Naive thymus-derived CD4-positive, alpha-beta T cell (primary cell): ENCODE data around the gene SLC1A4. TPM values are rescaled to one million over a fixed set of nuclear protein-coding genes. Genes with fewer than 3 reads are reported as not detected.

Experiments used
- ATAC-seq: fragments of 150-1000 bp; cut with Tn5 transposase; 2 replicates; pipeline ENCODE4 v1.10.0; 2021; ENCODE audit warnings: mild to moderate bottlenecking, moderate library complexity
- CTCF ChIA-PET: fragments of 350-600 bp; sonication (Branson Sonifier 250); formaldehyde crosslinking; loops from one replicate; lab custom pipeline; 2021; ENCODE audit warnings: antibody characterized with exemption; lab: Charles Lee
- POLR2A ChIA-PET: fragments of 350-600 bp; sonication (Branson Sonifier 250); formaldehyde crosslinking; loops from one replicate; lab custom pipeline; 2021; ENCODE audit warnings: antibody characterized with exemption, inconsistent platforms; lab: Charles Lee
- DNase-seq, 9 donors: peaks; one replicate each; pipeline versions ENCODE4 v3.0.0 to v3.0.0-alpha.2; 2020 to 2022; ENCODE audit warnings: mixed read lengths in 1 of 9
- H3K27ac ChIP-seq: one replicate; pipeline ENCODE4 v1.7.0; 2013; ENCODE audit warnings: mild to moderate bottlenecking, low read depth, low read length, moderate library complexity
- H3K27me3 ChIP-seq, 2 donors: one replicate each; pipeline ENCODE4 v1.7.0; 2013; ENCODE audit warnings: low read length in 2 of 2, mild to moderate bottlenecking in 2 of 2, moderate library complexity in 2 of 2; ENCODE audit not compliant: control insufficient read depth in 2 of 2, insufficient read depth in 2 of 2
- H3K36me3 ChIP-seq, 3 experiments: 1 replicate in 2 of 3; 2 replicates in 1 of 3; pipeline ENCODE4 v1.7.0; 2013; ENCODE audit warnings: low read length in 3 of 3, mild to moderate bottlenecking in 3 of 3, moderate library complexity in 1 of 3; ENCODE audit not compliant: insufficient read depth in 3 of 3, control insufficient read depth in 2 of 3
- H3K4me1 ChIP-seq, 2 donors: one replicate each; pipeline ENCODE4 v1.7.0; 2013; ENCODE audit warnings: low read length in 2 of 2, mild to moderate bottlenecking in 2 of 2, moderate library complexity in 1 of 2; ENCODE audit not compliant: control insufficient read depth in 2 of 2, insufficient read depth in 2 of 2
- H3K4me3 ChIP-seq: 2 replicates; pipeline ENCODE4 v1.7.0; 2013; ENCODE audit warnings: mild to moderate bottlenecking, low read length
- H3K9me3 ChIP-seq, 3 experiments: 1 replicate in 2 of 3; 2 replicates in 1 of 3; pipeline ENCODE4 v1.7.0; 2013; ENCODE audit warnings: low read length in 3 of 3; ENCODE audit not compliant: control insufficient read depth in 2 of 3
- H3K27ac Mint-ChIP-seq, 9 donors: one replicate each; pipeline ENCODE4 v1.8.0; 2020 to 2022; ENCODE audit warnings: mixed read lengths in 9 of 9, mild to moderate bottlenecking in 8 of 9, moderate library complexity in 5 of 9, inconsistent platforms in 2 of 9
- H3K27me3 Mint-ChIP-seq, 5 donors: one replicate each; pipeline ENCODE4 v1.8.0; 2021 to 2022; ENCODE audit warnings: mixed read lengths in 5 of 5, mild to moderate bottlenecking in 1 of 5
- H3K36me3 Mint-ChIP-seq, 5 donors: one replicate each; pipeline ENCODE4 v1.8.0; 2020 to 2022; ENCODE audit warnings: mixed read lengths in 5 of 5, mild to moderate bottlenecking in 3 of 5, inconsistent platforms in 1 of 5
- H3K4me1 Mint-ChIP-seq, 7 donors: one replicate each; pipeline ENCODE4 v1.8.0; 2020 to 2022; ENCODE audit warnings: mixed read lengths in 7 of 7, mild to moderate bottlenecking in 3 of 7, inconsistent platforms in 1 of 7
- H3K4me3 Mint-ChIP-seq, 10 donors: one replicate each; pipeline ENCODE4 v1.8.0; 2020 to 2022; ENCODE audit warnings: mild to moderate bottlenecking in 10 of 10, mixed read lengths in 10 of 10, moderate library complexity in 6 of 10, inconsistent platforms in 2 of 10
- H3K9me3 Mint-ChIP-seq, 11 donors: one replicate each; pipeline ENCODE4 v1.8.0; 2020 to 2022; ENCODE audit warnings: mixed read lengths in 11 of 11, mild to moderate bottlenecking in 4 of 11, inconsistent platforms in 1 of 11, moderate library complexity in 1 of 11
- intact Hi-C, 2 donors: fragments of 100-400 bp; cut with micrococcal nuclease; formaldehyde crosslinking; loops; one replicate each; pipeline ENCODE4 v1.15.1; 2023
- polyA plus RNA-seq, 2 donors: library from polyadenylated mRNA; unstranded; fragments of 300-500 nt; fragmentation: Illumina TruSeq; gene quantifications; one replicate each; pipeline ENCODE4 v1.2.3, GENCODE V29; 2021
- total RNA-seq, 6 experiments: library from RNA in 5 of 6; stranded (reverse) in 5 of 6; gene quantifications; 1 replicate in 5 of 6; 2 replicates in 1 of 6; pipeline ENCODE4 v1.2.3 and lab custom pipeline; 2021 to 2026

Gene SLC1A4
- total and polyA plus RNA-seq, 7 experiments from 2014 or later = 0.33 to 34.5 (median 1.8) TPM; not detected in 1

- Histone ChIP-seq H3K27me3 (no peaks in the 10 kb centered on the region), H3K9me3 (no peaks in the 10 kb centered on the region), H3K4me3 (no peak overlapping the region), H3K4me1 (peaks cover 7 to 29% of the 10 kb centered on the region in 2 donors), H3K27ac (no peak overlapping the region), H3K36me3 (no peaks in the 10 kb centered on the region)
- H3K27me3 Mint-ChIP-seq = peaks cover 0 to 6% (median 0%) of the 10 kb centered on the region in 5 donors
- peak overlapping the region in 9 of 10 donors; percentile 37 to 93 (median 51) for H3K4me3 Mint-ChIP-seq
- ChIA-PET POLR2A (interaction anchor here (1.0 to 1.5 kb wide), 2 partner anchors 12 to 76 kb away, joined by 3 to 5 read pairs; no protein-coding TSS in a partner anchor), CTCF (interaction anchor here (0.8 to 1.7 kb wide), 2 partner anchors 11 to 136 kb away, joined by 3 to 8 read pairs; no protein-coding TSS in a partner anchor)
- DNase-seq (peak in 5 of 9 donors; percentile 26 to 50 (median 32)), ATAC-seq (peak; percentile 9)
- H3K27ac Mint-ChIP-seq = peak overlapping the region; percentile 7 to 77 (median 55)
- intact Hi-C loops = loop anchor here in 1 of 2 donors (1.0 to 10.0 kb wide), 3 partner anchors 136 to 728 kb away; no protein-coding TSS in a partner anchor
- peaks cover 0 to 1% (median 0%) of the 10 kb centered on the region in 11 donors for H3K9me3 Mint-ChIP-seq
- H3K36me3 Mint-ChIP-seq = peaks cover 0 to 20% (median 4%) of the 10 kb centered on the region in 5 donors
- H3K4me1 Mint-ChIP-seq = peaks cover 30 to 53% (median 43%) of the 10 kb centered on the region in 7 donors
Measured at GRCh38 chr2:65053199-65053598, 64.0 kb downstream of the SLC1A4 start.

GRCh38 chr2:65054749-65055421, 65.7 kb downstream of the SLC1A4 start:
- Histone ChIP-seq H3K27ac (peak overlapping the region; percentile 76), H3K4me3 (peak overlapping the region; percentile 54), H3K36me3 (no peaks in the 10 kb centered on the region), H3K4me1 (peaks cover 10 to 42% of the 10 kb centered on the region in 2 donors), H3K27me3 (no peaks in the 10 kb centered on the region), H3K9me3 (no peaks in the 10 kb centered on the region)
- peak overlapping the region; percentile 17 to 97 (median 87) for H3K27ac Mint-ChIP-seq
- no peaks in the 10 kb centered on the region for H3K9me3 Mint-ChIP-seq
- POLR2A ChIA-PET = interaction anchor here (0.6 to 5.6 kb wide), 10 partner anchors 12 to 287 kb away, joined by 3 to 51 read pairs (median 4); partner anchors contain the start of genes ACTR2, RAB1A and SLC1A4
- ATAC-seq (no peak), DNase-seq (no peak)
- H3K36me3 Mint-ChIP-seq = peaks cover 0 to 13% (median 0%) of the 10 kb centered on the region in 5 donors
- intact Hi-C loops = loop anchor here (5.0 to 10.0 kb wide), 7 partner anchors 288 to 1213 kb away; partner anchors contain the start of genes SERTAD2 (in 1 of the 2), SPRED2 (in 1 of the 2) and UGP2 (in 1 of the 2)
- peak overlapping the region; percentile 79 to 99 (median 94) for H3K4me3 Mint-ChIP-seq
- H3K27me3 Mint-ChIP-seq = peaks cover 0 to 6% (median 0%) of the 10 kb centered on the region in 5 donors
- CTCF ChIA-PET = interaction anchor here (0.5 to 2.1 kb wide), 4 partner anchors 15 to 953 kb away, joined by 3 to 8 read pairs (median 6); partner anchors contain the start of gene RAB1A
- H3K4me1 Mint-ChIP-seq = peaks cover 41 to 70% (median 53%) of the 10 kb centered on the region in 7 donors

DNA sequence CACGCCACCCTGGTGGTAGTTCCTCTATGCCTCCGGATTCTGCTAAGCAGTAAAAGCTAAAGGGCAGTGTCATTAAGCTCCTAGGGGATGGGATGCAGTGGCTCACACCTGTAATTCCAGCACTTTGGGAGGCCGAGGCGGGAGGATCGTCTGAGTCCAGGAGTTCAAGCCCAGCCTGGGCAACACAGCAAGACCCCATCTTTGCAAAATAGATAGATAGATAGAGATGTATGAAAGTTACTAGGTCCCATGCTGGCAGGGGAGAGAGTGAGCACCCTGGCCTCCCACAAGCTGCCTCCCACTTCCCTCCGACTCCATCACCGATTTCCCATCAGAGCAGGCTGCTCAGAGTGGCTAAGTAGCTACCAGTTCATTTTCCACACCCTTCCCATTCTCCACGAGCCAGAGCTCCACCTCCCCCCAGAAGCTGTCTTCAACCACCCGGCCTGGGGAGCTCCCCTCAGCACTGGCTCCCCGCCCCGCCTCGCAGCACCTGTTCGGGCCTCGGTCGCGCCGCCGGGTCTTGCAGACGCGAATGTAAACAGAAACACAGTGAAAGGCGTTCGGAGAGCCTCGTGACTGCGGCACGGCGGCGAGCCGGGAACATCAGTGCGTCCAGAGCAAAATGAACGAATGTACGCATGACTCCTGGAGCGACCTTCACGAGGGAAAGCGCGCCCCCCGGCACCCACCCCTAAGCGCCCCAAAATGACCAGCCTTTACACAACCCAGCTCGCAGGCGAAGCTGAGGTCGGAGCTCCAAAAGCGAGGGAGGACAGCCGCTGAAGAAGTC, 66.4 kb downstream of the SLC1A4 start:
- peaks cover 0 to 6% (median 0%) of the 10 kb centered on the region in 5 donors for H3K27me3 Mint-ChIP-seq
- H3K27me3 ChIP-seq = no peaks in the 10 kb centered on the region
- DNase-seq = peak in 1 of 9 donors; percentile 78
- intact Hi-C loops = loop anchor here (1.0 to 10.0 kb wide), 17 partner anchors 9 to 1467 kb away; partner anchors contain the start of genes ACTR2 (in 2 of the 2), AFTPH (in 2 of the 2), RAB1A (in 2 of the 2) and SLC1A4 (in 2 of the 2)
- H3K4me1 Mint-ChIP-seq = peaks cover 41 to 77% (median 59%) of the 10 kb centered on the region in 7 donors
- H3K4me3 Mint-ChIP-seq = peak overlapping the region; percentile 79 to 99 (median 94)
- peak; percentile 49 for ATAC-seq
- CTCF ChIA-PET = interaction anchor here (0.5 to 2.1 kb wide), 6 partner anchors 14 to 954 kb away, joined by 3 to 8 read pairs (median 4); partner anchors contain the start of gene RAB1A
- H3K27ac Mint-ChIP-seq = peak overlapping the region; percentile 78 to 97 (median 89)
- peaks cover 10 to 42% of the 10 kb centered on the region in 2 donors for H3K4me1 ChIP-seq
- peak overlapping the region; percentile 54 for H3K4me3 ChIP-seq
- POLR2A ChIA-PET = interaction anchor here (0.6 to 5.6 kb wide), 17 partner anchors 9 to 288 kb away, joined by 3 to 51 read pairs (median 4); partner anchors contain the start of genes ACTR2, RAB1A and SLC1A4
- H3K36me3 Mint-ChIP-seq = peaks cover 0 to 13% (median 0%) of the 10 kb centered on the region in 5 donors
- no peaks in the 10 kb centered on the region for H3K36me3 ChIP-seq
- no peaks in the 10 kb centered on the region for H3K9me3 ChIP-seq
- H3K9me3 Mint-ChIP-seq = no peaks in the 10 kb centered on the region
- peak overlapping the region; percentile 76 for H3K27ac ChIP-seq

- Histone ChIP-seq H3K27me3 (no peaks in the 10 kb centered on the region), H3K4me1 (peaks cover 10 to 42% of the 10 kb centered on the region in 2 donors), H3K36me3 (no peaks in the 10 kb centered on the region), H3K27ac (peak within 1 kb of the TSS; percentile 76), H3K9me3 (no peaks in the 10 kb centered on the region), H3K4me3 (peak within 1 kb of the TSS; percentile 54)
- ChIA-PET POLR2A (interaction anchor here (0.7 to 5.6 kb wide), 17 partner anchors 9 to 288 kb away, joined by 3 to 51 read pairs (median 4); partner anchors contain the start of genes ACTR2, RAB1A and SLC1A4), CTCF (interaction anchor here (0.5 to 2.1 kb wide), 6 partner anchors 15 to 115 kb away, joined by 3 to 8 read pairs (median 4); partner anchors contain the start of gene RAB1A)
- H3K4me3 Mint-ChIP-seq = peak within 1 kb of the TSS; percentile 79 to 99 (median 94)
- H3K27ac Mint-ChIP-seq = peak within 1 kb of the TSS; percentile 84 to 97 (median 90)
- intact Hi-C loops = loop anchor here (1.0 to 10.0 kb wide), 18 partner anchors 8 to 1468 kb away; partner anchors contain the start of genes ACTR2 (in 2 of the 2), AFTPH (in 2 of the 2), RAB1A (in 2 of the 2) and SLC1A4 (in 2 of the 2)
- ATAC-seq (peak; percentile 96), DNase-seq (peak; percentile 88 to 96 (median 95))
- peaks cover 0 to 6% (median 0%) of the 10 kb centered on the region in 5 donors for H3K36me3 Mint-ChIP-seq
- no peaks in the 10 kb centered on the region for H3K9me3 Mint-ChIP-seq
- peaks cover 0 to 2% (median 0%) of the 10 kb centered on the region in 5 donors for H3K27me3 Mint-ChIP-seq
- H3K4me1 Mint-ChIP-seq = peaks cover 41 to 81% (median 61%) of the 10 kb centered on the region in 7 donors
Measured at GRCh38 chr2:65056215-65057053, 67.2 kb downstream of the SLC1A4 start, which contains the start of gene CEP68. Gene CEP68 (plus strand): TSS chr2:65056416. CDS start chr2:65069445, 13,029 bp downstream.

DNA sequence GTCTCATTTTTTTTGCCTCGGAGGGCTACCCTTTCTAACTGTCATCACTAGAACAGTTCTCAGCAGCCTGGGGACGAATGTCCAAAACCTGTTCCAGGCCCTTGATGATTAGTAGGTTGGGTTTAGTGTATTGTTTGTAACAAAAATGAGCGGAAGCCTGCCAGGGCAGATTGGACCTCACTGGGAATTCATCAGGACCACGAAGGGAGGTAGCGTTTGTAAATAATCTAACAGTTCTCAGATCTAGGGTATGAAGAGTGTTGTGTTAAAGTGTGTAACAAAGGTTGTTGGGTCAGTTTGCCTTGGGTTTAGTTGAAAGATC, 67.8 kb downstream of the SLC1A4 start:
- ChIA-PET POLR2A (interaction anchor here (0.6 to 5.6 kb wide), 7 partner anchors 8 to 534 kb away, joined by 3 to 51 read pairs (median 8); partner anchors contain the start of genes ACTR2 and RAB1A), CTCF (interaction anchor here (0.5 to 2.0 kb wide), 4 partner anchors 14 to 139 kb away, joined by 3 to 8 read pairs (median 6); no protein-coding TSS in a partner anchor)
- Histone ChIP-seq H3K27me3 (no peaks in the 10 kb centered on the region), H3K9me3 (no peaks in the 10 kb centered on the region), H3K27ac (peak overlapping the region; percentile 76), H3K4me3 (peak overlapping the region; percentile 54), H3K36me3 (no peaks in the 10 kb centered on the region), H3K4me1 (peaks cover 10 to 42% of the 10 kb centered on the region in 2 donors)
- Mint-ChIP-seq H3K9me3 (peaks cover 0 to 1% (median 0%) of the 10 kb centered on the region in 11 donors), H3K4me3 (peak overlapping the region; percentile 79 to 97 (median 90)), H3K27me3 (no peaks in the 10 kb centered on the region), H3K4me1 (peaks cover 41 to 84% (median 66%) of the 10 kb centered on the region in 7 donors), H3K27ac (peak overlapping the region; percentile 80 to 97 (median 90)), H3K36me3 (peaks cover 0 to 2% (median 0%) of the 10 kb centered on the region in 5 donors)
- intact Hi-C loops = loop anchor here (1.0 to 10.0 kb wide), 9 partner anchors 10 to 1215 kb away; partner anchors contain the start of genes SERTAD2 (in 1 of the 2), SPRED2 (in 1 of the 2) and UGP2 (in 1 of the 2)
- ATAC-seq (no peak), DNase-seq (peak in 2 of 9 donors; percentile 12 to 14)
